DOHH2 (cell line): Measurements from ENCODE around the gene COL4A1.

Experiments
- EZH2phosphoT487 ChIP-seq: fragments of 200-600 bp; sonication (generic); IDR thresholded peaks from 2 replicates; pipeline ENCODE4 v1.6.1; 2017; ENCODE audit warnings: borderline replicate concordance, mild to moderate bottlenecking, antibody characterized with exemption, low read length, moderate library complexity, mixed read lengths
- TF ChIP-seq, protein P1 (sequence below): fragments of 200-600 bp; sonication (generic); IDR thresholded peaks from one replicate; pipeline ENCODE4 v1.5.1; 2014; ENCODE audit warnings: antibody characterized with exemption, mild to moderate bottlenecking, low read depth, low read length; ENCODE audit not compliant: poor library complexity, severe bottlenecking

DNA sequence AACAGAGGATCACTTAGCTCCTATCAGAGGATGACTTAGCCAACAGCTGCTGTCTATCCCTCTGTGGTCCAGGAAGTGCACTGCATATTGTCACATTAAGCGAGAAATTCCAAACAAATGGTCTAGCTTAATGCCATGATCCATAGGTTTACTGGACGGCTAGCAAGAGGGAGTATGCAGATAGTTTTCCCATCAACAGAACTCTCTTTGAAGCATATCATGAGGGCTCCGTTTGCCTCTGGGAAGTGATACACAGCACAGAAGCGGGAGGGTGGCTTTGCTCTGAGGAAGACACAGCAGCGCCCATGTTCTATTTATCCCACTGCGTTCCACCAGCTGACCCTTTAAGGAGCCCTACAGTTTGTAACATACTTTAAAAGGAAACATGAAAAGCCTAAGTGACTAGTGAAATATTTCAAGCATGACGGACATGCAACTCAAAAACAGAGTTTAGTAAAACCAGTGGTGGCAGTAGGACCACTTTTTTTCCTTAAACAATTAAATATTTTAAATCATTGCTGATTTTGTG, 52.7 kb downstream of the COL4A1 start:
- TF ChIP-seq, protein P1, sequence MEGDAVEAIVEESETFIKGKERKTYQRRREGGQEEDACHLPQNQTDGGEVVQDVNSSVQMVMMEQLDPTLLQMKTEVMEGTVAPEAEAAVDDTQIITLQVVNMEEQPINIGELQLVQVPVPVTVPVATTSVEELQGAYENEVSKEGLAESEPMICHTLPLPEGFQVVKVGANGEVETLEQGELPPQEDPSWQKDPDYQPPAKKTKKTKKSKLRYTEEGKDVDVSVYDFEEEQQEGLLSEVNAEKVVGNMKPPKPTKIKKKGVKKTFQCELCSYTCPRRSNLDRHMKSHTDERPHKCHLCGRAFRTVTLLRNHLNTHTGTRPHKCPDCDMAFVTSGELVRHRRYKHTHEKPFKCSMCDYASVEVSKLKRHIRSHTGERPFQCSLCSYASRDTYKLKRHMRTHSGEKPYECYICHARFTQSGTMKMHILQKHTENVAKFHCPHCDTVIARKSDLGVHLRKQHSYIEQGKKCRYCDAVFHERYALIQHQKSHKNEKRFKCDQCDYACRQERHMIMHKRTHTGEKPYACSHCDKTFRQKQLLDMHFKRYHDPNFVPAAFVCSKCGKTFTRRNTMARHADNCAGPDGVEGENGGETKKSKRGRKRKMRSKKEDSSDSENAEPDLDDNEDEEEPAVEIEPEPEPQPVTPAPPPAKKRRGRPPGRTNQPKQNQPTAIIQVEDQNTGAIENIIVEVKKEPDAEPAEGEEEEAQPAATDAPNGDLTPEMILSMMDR = no peak
- no peak for TF ChIP-seq EZH2phosphoT487
